IgD-negative memory B cell (primary cell): ENCODE results near the gene CCDC141. TPM values are rescaled to one million over a fixed set of nuclear protein-coding genes. Genes with fewer than 3 reads are reported as not detected.

Experiments
- H3K27ac Mint-ChIP-seq, 3 donors: one replicate each; pipeline ENCODE4 v1.8.0; 2020 to 2022; ENCODE audit warnings: mild to moderate bottlenecking in 3 of 3, mixed read lengths in 3 of 3, moderate library complexity in 1 of 3
- H3K27me3 Mint-ChIP-seq: one replicate; pipeline ENCODE4 v1.8.0; 2021; ENCODE audit warnings: mixed read lengths
- H3K36me3 Mint-ChIP-seq: one replicate; pipeline ENCODE4 v1.8.0; 2020; ENCODE audit warnings: mild to moderate bottlenecking, mixed read lengths
- H3K4me1 Mint-ChIP-seq, 3 donors: one replicate each; pipeline ENCODE4 v1.8.0; 2020 to 2022; ENCODE audit warnings: mixed read lengths in 3 of 3, mild to moderate bottlenecking in 1 of 3
- H3K4me3 Mint-ChIP-seq, 4 donors: one replicate each; pipeline ENCODE4 v1.8.0; 2020 to 2022; ENCODE audit warnings: mild to moderate bottlenecking in 4 of 4, mixed read lengths in 4 of 4, moderate library complexity in 3 of 4
- H3K9me3 Mint-ChIP-seq, 3 donors: one replicate each; pipeline ENCODE4 v1.8.0; 2020 to 2021; ENCODE audit warnings: mixed read lengths in 3 of 3, mild to moderate bottlenecking in 1 of 3
- polyA plus RNA-seq: library from polyadenylated mRNA; unstranded; fragments of 300-500 nt; fragmentation: Illumina TruSeq; gene quantifications from one replicate; pipeline ENCODE4 v1.2.3, GENCODE V29; 2021

Gene CCDC141
- polyA plus RNA-seq, 1 donor from 2014 or later: 15.4 TPM

- H3K4me3 Mint-ChIP-seq: no peak overlapping the region
- H3K9me3 Mint-ChIP-seq: no peaks in the 10 kb centered on the region
- no peaks in the 10 kb centered on the region for H3K4me1 Mint-ChIP-seq
- H3K27me3 Mint-ChIP-seq: no peaks in the 10 kb centered on the region
- peaks cover 2% of the 10 kb centered on the region for H3K36me3 Mint-ChIP-seq
- no peak overlapping the region for H3K27ac Mint-ChIP-seq
These were observed 238.9 kb downstream of the CCDC141 start for GRCh38 chr2:178811045-178811444.

GRCh38 chr2:178810422-178810821 is 239.5 kb downstream of the CCDC141 start:
- no peaks in the 10 kb centered on the region for H3K9me3 Mint-ChIP-seq
- H3K27ac Mint-ChIP-seq: no peak overlapping the region
- H3K4me1 Mint-ChIP-seq: no peaks in the 10 kb centered on the region
- no peak overlapping the region for H3K4me3 Mint-ChIP-seq
- no peaks in the 10 kb centered on the region for H3K27me3 Mint-ChIP-seq
- H3K36me3 Mint-ChIP-seq: peaks cover 2% of the 10 kb centered on the region

GRCh38 chr2:178807227-178808008 is 242.5 kb downstream of the CCDC141 start, which contains the start of gene TTN:
TTN (minus strand) TSS chr2:178807423; CDS start chr2:178804642, 2,781 bp downstream.
- peaks cover 0 to 2% (median 0%) of the 10 kb centered on the region in 3 donors for H3K4me1 Mint-ChIP-seq
- H3K27me3 Mint-ChIP-seq: no peaks in the 10 kb centered on the region
- H3K9me3 Mint-ChIP-seq: no peaks in the 10 kb centered on the region
- no peak within 1 kb of the TSS for H3K4me3 Mint-ChIP-seq
- no peaks in the 10 kb centered on the region for H3K36me3 Mint-ChIP-seq
- no peak within 1 kb of the TSS for H3K27ac Mint-ChIP-seq

- H3K36me3 Mint-ChIP-seq: no peaks in the 10 kb centered on the region
- H3K9me3 Mint-ChIP-seq: no peaks in the 10 kb centered on the region
- H3K27ac Mint-ChIP-seq: no peak overlapping the region
- H3K4me1 Mint-ChIP-seq: peaks cover 0 to 2% (median 0%) of the 10 kb centered on the region in 3 donors
- H3K4me3 Mint-ChIP-seq: no peak overlapping the region
- no peaks in the 10 kb centered on the region for H3K27me3 Mint-ChIP-seq
These were observed 243.4 kb downstream of the CCDC141 start for GRCh38 chr2:178806543-178806942.

GRCh38 chr2:178805457-178805856 is 244.5 kb downstream of the CCDC141 start:
- peaks cover 0 to 2% (median 0%) of the 10 kb centered on the region in 3 donors for H3K4me1 Mint-ChIP-seq
- no peaks in the 10 kb centered on the region for H3K36me3 Mint-ChIP-seq
- no peak overlapping the region for H3K27ac Mint-ChIP-seq
- H3K27me3 Mint-ChIP-seq: no peaks in the 10 kb centered on the region
- H3K4me3 Mint-ChIP-seq: no peak overlapping the region
- no peaks in the 10 kb centered on the region for H3K9me3 Mint-ChIP-seq

GRCh38 chr2:178804791-178805190 is 245.1 kb downstream of the CCDC141 start:
- Mint-ChIP-seq H3K27ac (no peak overlapping the region), H3K27me3 (no peaks in the 10 kb centered on the region), H3K9me3 (no peaks in the 10 kb centered on the region), H3K36me3 (no peaks in the 10 kb centered on the region), H3K4me3 (no peak overlapping the region), H3K4me1 (peaks cover 0 to 2% (median 0%) of the 10 kb centered on the region in 3 donors)

- Mint-ChIP-seq H3K36me3 (peaks cover 7% of the 10 kb centered on the region), H3K4me1 (peaks cover 0 to 2% (median 0%) of the 10 kb centered on the region in 3 donors), H3K9me3 (no peaks in the 10 kb centered on the region), H3K27ac (no peak overlapping the region), H3K4me3 (no peak overlapping the region), H3K27me3 (no peaks in the 10 kb centered on the region)
These were observed 249.4 kb downstream of the CCDC141 start for GRCh38 chr2:178800510-178800909.

- H3K36me3 Mint-ChIP-seq: peaks cover 7% of the 10 kb centered on the region
- H3K27me3 Mint-ChIP-seq: no peaks in the 10 kb centered on the region
- no peak overlapping the region for H3K4me3 Mint-ChIP-seq
- H3K27ac Mint-ChIP-seq: no peak overlapping the region
- H3K9me3 Mint-ChIP-seq: no peaks in the 10 kb centered on the region
- no peaks in the 10 kb centered on the region for H3K4me1 Mint-ChIP-seq
These were observed 250.6 kb downstream of the CCDC141 start for GRCh38 chr2:178799305-178799704.

- H3K4me3 Mint-ChIP-seq: no peak overlapping the region
- H3K9me3 Mint-ChIP-seq: no peaks in the 10 kb centered on the region
- no peaks in the 10 kb centered on the region for H3K27me3 Mint-ChIP-seq
- no peak overlapping the region for H3K27ac Mint-ChIP-seq
- peaks cover 7% of the 10 kb centered on the region for H3K36me3 Mint-ChIP-seq
- no peaks in the 10 kb centered on the region for H3K4me1 Mint-ChIP-seq
These were observed 253.8 kb downstream of the CCDC141 start for GRCh38 chr2:178796079-178796677.

GRCh38 chr2:178787934-178788333 is 262.0 kb downstream of the CCDC141 start:
- H3K27ac Mint-ChIP-seq: no peak overlapping the region
- H3K36me3 Mint-ChIP-seq: no peaks in the 10 kb centered on the region
- H3K9me3 Mint-ChIP-seq: no peaks in the 10 kb centered on the region
- H3K4me3 Mint-ChIP-seq: no peak overlapping the region
- H3K4me1 Mint-ChIP-seq: no peaks in the 10 kb centered on the region
- H3K27me3 Mint-ChIP-seq: no peaks in the 10 kb centered on the region

- no peaks in the 10 kb centered on the region for H3K36me3 Mint-ChIP-seq
- no peaks in the 10 kb centered on the region for H3K4me1 Mint-ChIP-seq
- H3K27ac Mint-ChIP-seq: no peak overlapping the region
- H3K9me3 Mint-ChIP-seq: no peaks in the 10 kb centered on the region
- no peak overlapping the region for H3K4me3 Mint-ChIP-seq
- H3K27me3 Mint-ChIP-seq: no peaks in the 10 kb centered on the region
These were observed 262.8 kb downstream of the CCDC141 start for GRCh38 chr2:178787155-178787554.

- Mint-ChIP-seq H3K27me3 (no peaks in the 10 kb centered on the region), H3K36me3 (peaks cover under 1% of the 10 kb centered on the region), H3K4me1 (no peaks in the 10 kb centered on the region), H3K27ac (no peak overlapping the region), H3K9me3 (no peaks in the 10 kb centered on the region), H3K4me3 (no peak overlapping the region)
These were observed 266.0 kb downstream of the CCDC141 start for GRCh38 chr2:178783889-178784288.

- Mint-ChIP-seq H3K27ac (no peak overlapping the region), H3K36me3 (peaks cover 7% of the 10 kb centered on the region), H3K4me1 (no peaks in the 10 kb centered on the region)
These were observed 267.7 kb downstream of the CCDC141 start for GRCh38 chr2:178782236-178782635.

More at GRCh38 chr2:178782236-178782635, 267.7 kb downstream of the CCDC141 start:
- Mint-ChIP-seq H3K4me3 (no peak overlapping the region), H3K27me3 (no peaks in the 10 kb centered on the region), H3K9me3 (no peaks in the 10 kb centered on the region)
